Measurements from ENCODE around the gene NUP98.

The NUP98 gene

GRCh38 chr11:3835751-3836150 lies 38.4 kb upstream of the NUP98 start:
- H3K36me3 ChIP-seq (ENCODE audit: control insufficient read depth, insufficient read depth, low read length) = peaks cover 9% of the 10 kb centered on the region; the same call in 1 of the 2 replicates
- H3K9me3 ChIP-seq (ENCODE audit: control insufficient read depth, insufficient read depth, low read length) = no peaks in the 10 kb centered on the region
- H3K4me1 ChIP-seq (ENCODE audit: control insufficient read depth, insufficient read depth, low read length) = peaks cover 26% of the 10 kb centered on the region
- H3K4me3 ChIP-seq (ENCODE audit: low read depth, low read length) = no peak overlapping the region
- no peak overlapping the region for H3K27ac ChIP-seq (ENCODE audit: low read depth, low read length)
- H3K27me3 ChIP-seq (ENCODE audit: control insufficient read depth, insufficient read depth, low read length) = no peaks in the 10 kb centered on the region
- no peak overlapping the region for H3K9ac ChIP-seq (ENCODE audit: low read depth, low read length)

- no peak overlapping the region for H3K4me3 ChIP-seq (ENCODE audit: low read depth, low read length)
- peaks cover 24% of the 10 kb centered on the region for H3K4me1 ChIP-seq (ENCODE audit: control insufficient read depth, insufficient read depth, low read length)
- no peak overlapping the region for H3K9ac ChIP-seq (ENCODE audit: low read depth, low read length)
- H3K27ac ChIP-seq (ENCODE audit: low read depth, low read length) = no peak overlapping the region
- H3K36me3 ChIP-seq (ENCODE audit: control insufficient read depth, insufficient read depth, low read length) = peaks cover 12% of the 10 kb centered on the region
- no peaks in the 10 kb centered on the region for H3K27me3 ChIP-seq (ENCODE audit: control insufficient read depth, insufficient read depth, low read length)
- H3K9me3 ChIP-seq (ENCODE audit: control insufficient read depth, insufficient read depth, low read length) = no peaks in the 10 kb centered on the region
These were observed 37.5 kb upstream of the NUP98 start for GRCh38 chr11:3834664-3835461.

- no peaks in the 10 kb centered on the region for H3K27me3 ChIP-seq (ENCODE audit: control insufficient read depth, insufficient read depth, low read length)
- peaks cover 12% of the 10 kb centered on the region for H3K36me3 ChIP-seq (ENCODE audit: control insufficient read depth, insufficient read depth, low read length)
- no peak overlapping the region for H3K9ac ChIP-seq (ENCODE audit: low read depth, low read length)
- peaks cover 20% of the 10 kb centered on the region; the same call in 1 of the 2 replicates for H3K4me1 ChIP-seq (ENCODE audit: control insufficient read depth, insufficient read depth, low read length)
- no peak overlapping the region for H3K4me3 ChIP-seq (ENCODE audit: low read depth, low read length)
- no peaks in the 10 kb centered on the region for H3K9me3 ChIP-seq (ENCODE audit: control insufficient read depth, insufficient read depth, low read length)
- H3K27ac ChIP-seq (ENCODE audit: low read depth, low read length) = no peak overlapping the region
These were observed 37.0 kb upstream of the NUP98 start for GRCh38 chr11:3834349-3834663.

- Histone ChIP-seq H3K9ac (ENCODE audit: low read depth, low read length) (no peak overlapping the region), H3K36me3 (ENCODE audit: control insufficient read depth, insufficient read depth, low read length) (peaks cover 12% of the 10 kb centered on the region), H3K9me3 (ENCODE audit: control insufficient read depth, insufficient read depth, low read length) (no peaks in the 10 kb centered on the region), H3K4me1 (ENCODE audit: control insufficient read depth, insufficient read depth, low read length) (peaks cover 20% of the 10 kb centered on the region; the same call in 1 of the 2 replicates), H3K27me3 (ENCODE audit: control insufficient read depth, insufficient read depth, low read length) (no peaks in the 10 kb centered on the region), H3K4me3 (ENCODE audit: low read depth, low read length) (no peak overlapping the region), H3K27ac (ENCODE audit: low read depth, low read length) (no peak overlapping the region)
These were observed 36.1 kb upstream of the NUP98 start for GRCh38 chr11:3833449-3833848.

- H3K9me3 ChIP-seq (ENCODE audit: control insufficient read depth, insufficient read depth, low read length) = no peaks in the 10 kb centered on the region
- H3K9ac ChIP-seq (ENCODE audit: low read depth, low read length) = no peak overlapping the region
- H3K4me1 ChIP-seq (ENCODE audit: control insufficient read depth, insufficient read depth, low read length) = peaks cover 22% of the 10 kb centered on the region; the same call in 1 of the 2 replicates
- no peak overlapping the region for H3K4me3 ChIP-seq (ENCODE audit: low read depth, low read length)
- no peak overlapping the region for H3K27ac ChIP-seq (ENCODE audit: low read depth, low read length)
- H3K27me3 ChIP-seq (ENCODE audit: control insufficient read depth, insufficient read depth, low read length) = no peaks in the 10 kb centered on the region
- peaks cover 17% of the 10 kb centered on the region for H3K36me3 ChIP-seq (ENCODE audit: control insufficient read depth, insufficient read depth, low read length)
These were observed 35.5 kb upstream of the NUP98 start for GRCh38 chr11:3832816-3833215.

- Histone ChIP-seq H3K27me3 (ENCODE audit: control insufficient read depth, insufficient read depth, low read length) (no peaks in the 10 kb centered on the region), H3K4me1 (ENCODE audit: control insufficient read depth, insufficient read depth, low read length) (peaks cover 30% of the 10 kb centered on the region), H3K27ac (ENCODE audit: low read depth, low read length) (no peak overlapping the region), H3K9me3 (ENCODE audit: control insufficient read depth, insufficient read depth, low read length) (no peaks in the 10 kb centered on the region), H3K36me3 (ENCODE audit: control insufficient read depth, insufficient read depth, low read length) (peaks cover 27% of the 10 kb centered on the region), H3K9ac (ENCODE audit: low read depth, low read length) (no peak overlapping the region), H3K4me3 (ENCODE audit: low read depth, low read length) (no peak overlapping the region)
These were observed 34.3 kb upstream of the NUP98 start for GRCh38 chr11:3831378-3832239.

GRCh38 chr11:3830730-3831129 lies 33.4 kb upstream of the NUP98 start:
- H3K4me3 ChIP-seq (ENCODE audit: low read depth, low read length) = no peak overlapping the region
- no peak overlapping the region for H3K9ac ChIP-seq (ENCODE audit: low read depth, low read length)
- no peaks in the 10 kb centered on the region for H3K27me3 ChIP-seq (ENCODE audit: control insufficient read depth, insufficient read depth, low read length)
- peaks cover 31% of the 10 kb centered on the region for H3K36me3 ChIP-seq (ENCODE audit: control insufficient read depth, insufficient read depth, low read length)
- peaks cover 38% of the 10 kb centered on the region for H3K4me1 ChIP-seq (ENCODE audit: control insufficient read depth, insufficient read depth, low read length)
- H3K9me3 ChIP-seq (ENCODE audit: control insufficient read depth, insufficient read depth, low read length) = no peaks in the 10 kb centered on the region
- H3K27ac ChIP-seq (ENCODE audit: low read depth, low read length) = no peak overlapping the region

- no peak overlapping the region for H3K4me3 ChIP-seq (ENCODE audit: low read depth, low read length)
- H3K27me3 ChIP-seq (ENCODE audit: control insufficient read depth, insufficient read depth, low read length) = no peaks in the 10 kb centered on the region
- H3K27ac ChIP-seq (ENCODE audit: low read depth, low read length) = no peak overlapping the region
- no peaks in the 10 kb centered on the region for H3K9me3 ChIP-seq (ENCODE audit: control insufficient read depth, insufficient read depth, low read length)
- H3K4me1 ChIP-seq (ENCODE audit: control insufficient read depth, insufficient read depth, low read length) = peaks cover 40% of the 10 kb centered on the region
- no peak overlapping the region for H3K9ac ChIP-seq (ENCODE audit: low read depth, low read length)
- peaks cover 35% of the 10 kb centered on the region for H3K36me3 ChIP-seq (ENCODE audit: control insufficient read depth, insufficient read depth, low read length)
These were observed 32.7 kb upstream of the NUP98 start for GRCh38 chr11:3830088-3830487.

- no peaks in the 10 kb centered on the region for H3K27me3 ChIP-seq (ENCODE audit: control insufficient read depth, insufficient read depth, low read length)
- peaks cover 32% of the 10 kb centered on the region for H3K36me3 ChIP-seq (ENCODE audit: control insufficient read depth, insufficient read depth, low read length)
- peak overlapping the region; percentile 74 for H3K27ac ChIP-seq (ENCODE audit: low read depth, low read length)
- H3K9me3 ChIP-seq (ENCODE audit: control insufficient read depth, insufficient read depth, low read length) = no peaks in the 10 kb centered on the region
- H3K4me1 ChIP-seq (ENCODE audit: control insufficient read depth, insufficient read depth, low read length) = peaks cover 33% of the 10 kb centered on the region
- H3K4me3 ChIP-seq (ENCODE audit: low read depth, low read length) = no peak overlapping the region
- H3K9ac ChIP-seq (ENCODE audit: low read depth, low read length) = no peak overlapping the region
These were observed 30.3 kb upstream of the NUP98 start for GRCh38 chr11:3827434-3828186.

- peaks cover 33% of the 10 kb centered on the region for H3K4me1 ChIP-seq (ENCODE audit: control insufficient read depth, insufficient read depth, low read length)
- H3K27me3 ChIP-seq (ENCODE audit: control insufficient read depth, insufficient read depth, low read length) = no peaks in the 10 kb centered on the region
- no peaks in the 10 kb centered on the region for H3K9me3 ChIP-seq (ENCODE audit: control insufficient read depth, insufficient read depth, low read length)
- H3K9ac ChIP-seq (ENCODE audit: low read depth, low read length) = no peak overlapping the region
- peak overlapping the region; percentile 74 for H3K27ac ChIP-seq (ENCODE audit: low read depth, low read length)
- H3K36me3 ChIP-seq (ENCODE audit: control insufficient read depth, insufficient read depth, low read length) = peaks cover 32% of the 10 kb centered on the region
- 0 out of 2 replicates have a peak overlapping the region, but pooled peaks have one; percentile 3 for H3K4me3 ChIP-seq (ENCODE audit: low read depth, low read length)
These were observed 29.4 kb upstream of the NUP98 start for GRCh38 chr11:3826721-3827120.

All from HUES48 (cell line).